Tibial nerve (tissue), 4 donors: ENCODE measurements around the gene RASA4. TPM values are rescaled to one million over a fixed set of nuclear protein-coding genes. Genes with fewer than 3 reads are reported as not detected.
"Not testable (repeated sequence)": the region's sequence is repeated elsewhere in the genome, so short reads cannot be mapped to it uniquely, and the experiment has no call there.

Experiments used
- DNase-seq, 2 donors: peaks; one replicate each; pipeline ENCODE4 v3.0.0-alpha.2; 2019; ENCODE audit warnings: low spot score in 2 of 2
- H3K27ac ChIP-seq, 4 donors: fragments of 200-600 bp; sonication (generic) in 3 of 4; one replicate each; pipeline ENCODE4 v1.5.1; 2017 to 2019; ENCODE audit warnings: mild to moderate bottlenecking in 1 of 4
- H3K27me3 ChIP-seq, 2 donors: fragments of 200-600 bp; sonication (generic) in 1 of 2; one replicate each; pipeline versions ENCODE4 v1.5.1 to v1.6.0; 2017 to 2019
- H3K36me3 ChIP-seq, 3 donors: fragments of 200-600 bp; sonication (generic); one replicate each; pipeline ENCODE4 v1.5.1; 2018 to 2019
- H3K4me1 ChIP-seq, 4 donors: fragments of 200-600 bp; sonication (generic) in 3 of 4; one replicate each; pipeline ENCODE4 v1.5.1; 2017 to 2019
- H3K4me3 ChIP-seq, 4 donors: fragments of 200-600 bp; sonication (generic) in 3 of 4; one replicate each; pipeline ENCODE4 v1.5.1; 2017 to 2019; ENCODE audit warnings: mild to moderate bottlenecking in 1 of 4, moderate library complexity in 1 of 4
- H3K9me3 ChIP-seq, 4 donors: fragments of 200-600 bp; sonication (generic) in 3 of 4; one replicate each; pipeline ENCODE4 v1.5.1; 2017 to 2019
- WGBS, 2 donors: methylation state at CpG; one replicate each; pipeline ENCODE4 v1.1.5; 2018; 5-methylcytosine and 5-hydroxymethylcytosine counted together
- total RNA-seq, 4 donors: library from RNA; depleted of rRNA; stranded (reverse); fragments of >200 nt; gene quantifications; one replicate each; pipeline ENCODE4 v1.1.0, GENCODE V29; 2016

The RASA4 gene
- total RNA-seq, 4 donors from 2014 or later = 45.9 to 78.6 (median 56.7) TPM

GRCh38 chr7:102546353-102546752 is 70.2 kb downstream of the RASA4 start:
- H3K27ac ChIP-seq, H3K36me3 ChIP-seq, H3K9me3 ChIP-seq, H3K4me3 ChIP-seq, DNase-seq, H3K27me3 ChIP-seq, H3K4me1 ChIP-seq: not testable (repeated sequence)
- WGBS, 2 donors = 92% methylated on average over 2 of the region's 6 CpGs; no CpG with 5 or more reads in 1 of the 2 donors

GRCh38 chr7:102545288-102545687 is 71.3 kb downstream of the RASA4 start:
- H3K36me3 ChIP-seq, H3K27me3 ChIP-seq, H3K4me1 ChIP-seq, H3K9me3 ChIP-seq, H3K27ac ChIP-seq, H3K4me3 ChIP-seq, DNase-seq: not testable (repeated sequence)
- no CpG with 5 or more reads among the region's 12 CpGs for WGBS, 2 donors

GRCh38 chr7:102544372-102544771 is 72.2 kb downstream of the RASA4 start:
- not testable (repeated sequence) for H3K27ac ChIP-seq, H3K4me1 ChIP-seq, H3K9me3 ChIP-seq, H3K4me3 ChIP-seq, DNase-seq, H3K27me3 ChIP-seq, H3K36me3 ChIP-seq
- no CpG with 5 or more reads among the region's 1 CpG for WGBS, 2 donors

GRCh38 chr7:102543596-102543995 is 73.0 kb downstream of the RASA4 start, which contains the start of gene UPK3BL2:
TSS of gene UPK3BL2 (minus strand) at chr7:102543696. CDS start at chr7:102543636, 60 bp downstream.
- not testable (repeated sequence) for H3K4me3 ChIP-seq, H3K4me1 ChIP-seq, H3K27ac ChIP-seq, H3K27me3 ChIP-seq, H3K36me3 ChIP-seq, DNase-seq, H3K9me3 ChIP-seq
- WGBS, 2 donors = no CpG with 5 or more reads among the region's 8 CpGs

- not testable (repeated sequence) for H3K27me3 ChIP-seq, H3K9me3 ChIP-seq, H3K4me1 ChIP-seq, DNase-seq, H3K36me3 ChIP-seq, H3K27ac ChIP-seq, H3K4me3 ChIP-seq
- WGBS, 2 donors = 77% methylated on average over 7 of the region's 11 CpGs; no CpG with 5 or more reads in 1 of the 2 donors
Measured at GRCh38 chr7:102542771-102543170, 73.8 kb downstream of the RASA4 start.

GRCh38 chr7:102542083-102542482 is 74.5 kb downstream of the RASA4 start:
- H3K9me3 ChIP-seq, DNase-seq, H3K36me3 ChIP-seq, H3K4me3 ChIP-seq, H3K27me3 ChIP-seq, H3K27ac ChIP-seq, H3K4me1 ChIP-seq: not testable (repeated sequence)
- no CpG with 5 or more reads among the region's 8 CpGs for WGBS, 2 donors

- DNase-seq, H3K27me3 ChIP-seq, H3K4me3 ChIP-seq, H3K27ac ChIP-seq, H3K36me3 ChIP-seq, H3K4me1 ChIP-seq, H3K9me3 ChIP-seq: not testable (repeated sequence)
- 93 to 95% methylated on average over 5 to 6 of the region's 6 CpGs for WGBS, 2 donors
Measured at GRCh38 chr7:102540604-102541003, 76.0 kb downstream of the RASA4 start.

- not testable (repeated sequence) for H3K4me3 ChIP-seq, DNase-seq, H3K27ac ChIP-seq, H3K9me3 ChIP-seq, H3K36me3 ChIP-seq, H3K27me3 ChIP-seq, H3K4me1 ChIP-seq
- WGBS, 2 donors = 55 to 72% methylated on average over 2 to 3 of the region's 8 CpGs
Measured at GRCh38 chr7:102535062-102535615, 81.4 kb downstream of the RASA4 start.

- H3K27ac ChIP-seq, H3K27me3 ChIP-seq, DNase-seq, H3K36me3 ChIP-seq, H3K4me1 ChIP-seq, H3K9me3 ChIP-seq, H3K4me3 ChIP-seq: not testable (repeated sequence)
- WGBS, 2 donors = 86 to 92% methylated on average over 2 of the region's 2 CpGs
Measured at GRCh38 chr7:102532127-102532526, 84.4 kb downstream of the RASA4 start.

- H3K27me3 ChIP-seq, H3K27ac ChIP-seq, H3K4me1 ChIP-seq, H3K4me3 ChIP-seq, H3K36me3 ChIP-seq, H3K9me3 ChIP-seq: not testable (repeated sequence)
- peak in 1 of 2 donors; percentile 28 for DNase-seq
- no CpG with 5 or more reads among the region's 7 CpGs for WGBS, 2 donors
Measured at GRCh38 chr7:102531583-102531982, 85.0 kb downstream of the RASA4 start.

- not testable (repeated sequence) for H3K27me3 ChIP-seq, H3K4me1 ChIP-seq, H3K36me3 ChIP-seq, H3K9me3 ChIP-seq, DNase-seq, H3K4me3 ChIP-seq, H3K27ac ChIP-seq
- WGBS, 2 donors = 86% methylated on average over 4 of the region's 13 CpGs; no CpG with 5 or more reads in 1 of the 2 donors
Measured at GRCh38 chr7:102527822-102528793, 88.4 kb downstream of the RASA4 start.

GRCh38 chr7:102527182-102527581 is 89.4 kb downstream of the RASA4 start:
- 67 to 69% methylated on average over 1 of the region's 8 CpGs for WGBS, 2 donors

GRCh38 chr7:102524803-102525202 is 91.8 kb downstream of the RASA4 start:
- H3K9me3 ChIP-seq, H3K27me3 ChIP-seq, H3K4me3 ChIP-seq, DNase-seq, H3K36me3 ChIP-seq, H3K4me1 ChIP-seq, H3K27ac ChIP-seq: not testable (repeated sequence)
- WGBS, 2 donors = 40% methylated on average over 1 of the region's 2 CpGs; no CpG with 5 or more reads in 1 of the 2 donors

More at GRCh38 chr7:102527182-102527581, 89.4 kb downstream of the RASA4 start:
- not testable (repeated sequence) for H3K27ac ChIP-seq, H3K4me1 ChIP-seq, H3K4me3 ChIP-seq, H3K27me3 ChIP-seq, H3K36me3 ChIP-seq, H3K9me3 ChIP-seq, DNase-seq
